Measurements from ENCODE around the gene OR8B12.

- TF ChIP-seq CTCF (IDR thresholded peaks at IDR 0.05) (no peak), POLR2A (IDR thresholded peaks at IDR 0.05) (no peak)
These were observed at the start of gene OR8B12 for GRCh38 chr11:124543554-124543953.

Measured in right lobe of liver (tissue), 4 donors.